Activated CD8-positive, alpha-beta T cell treated with anti-CD3 and anti-CD28 coated beads for 36 hours (primary cell): ENCODE measurements around the gene ADNP. TPM values are rescaled to one million over a fixed set of nuclear protein-coding genes. Genes with fewer than 3 reads are reported as not detected.

ENCODE experiments used
- ATAC-seq: fragments of 200-7000 bp; cut with Tn5 transposase; one replicate; pipeline ENCODE4 v1.10.0; 2021; ENCODE audit warnings: mild to moderate bottlenecking, moderate library complexity
- CTCF ChIA-PET: fragments of 350-600 bp; sonication (Branson Sonifier 250); formaldehyde crosslinking; loops from one replicate; lab custom pipeline; 2021; ENCODE audit warnings: antibody characterized with exemption; lab: Charles Lee
- POLR2A ChIA-PET: fragments of 350-600 bp; sonication (Branson Sonifier 250); formaldehyde crosslinking; loops from one replicate; lab custom pipeline; 2021; ENCODE audit warnings: antibody characterized with exemption; lab: Charles Lee
- DNase-seq: peaks from one replicate; pipeline ENCODE4 v3.0.0-alpha.2; 2020
- H3K27ac Mint-ChIP-seq: one replicate; pipeline ENCODE4 v1.8.0; 2021; ENCODE audit warnings: mild to moderate bottlenecking, mixed read lengths
- H3K27me3 Mint-ChIP-seq: one replicate; pipeline ENCODE4 v1.8.0; 2021; ENCODE audit warnings: mixed read lengths
- H3K36me3 Mint-ChIP-seq: one replicate; pipeline ENCODE4 v1.8.0; 2021; ENCODE audit warnings: low read depth, mixed read lengths
- H3K4me1 Mint-ChIP-seq: one replicate; pipeline ENCODE4 v1.8.0; 2021; ENCODE audit warnings: low read depth, mixed read lengths
- H3K4me3 Mint-ChIP-seq: one replicate; pipeline ENCODE4 v1.8.0; 2021; ENCODE audit warnings: mild to moderate bottlenecking, moderate library complexity, mixed read lengths
- H3K9me3 Mint-ChIP-seq: one replicate; pipeline ENCODE4 v1.8.0; 2021; ENCODE audit warnings: mixed read lengths
- intact Hi-C: fragments of 100-400 bp; cut with micrococcal nuclease; formaldehyde crosslinking; loops from one replicate; pipeline ENCODE4 v1.10.0; 2022
- total RNA-seq, 2 experiments: library from RNA; stranded (reverse); gene quantifications; one replicate each; pipeline ENCODE4 v1.2.3, GENCODE V29; 2021
- TF ChIP-seq, protein P1 (sequence below): fragments of 200-600 bp; IDR thresholded peaks from one replicate; pipeline ENCODE4 v1.8.0; 2022; ENCODE audit warnings: antibody characterized with exemption, mild to moderate bottlenecking

ADNP gene
- total RNA-seq, 2 experiments from 2014 or later, result 58.9 to 60.0 TPM

GRCh38 chr20:50859161-50859560, 72.1 kb downstream of the ADNP start:
- no peak for DNase-seq
- H3K9me3 Mint-ChIP-seq, result no peaks in the 10 kb centered on the region
- H3K4me3 Mint-ChIP-seq, result no peak overlapping the region
- H3K27ac Mint-ChIP-seq, result no peak overlapping the region
- H3K27me3 Mint-ChIP-seq, result no peaks in the 10 kb centered on the region
- intact Hi-C loops, result no loop called here
- TF ChIP-seq, protein P1, sequence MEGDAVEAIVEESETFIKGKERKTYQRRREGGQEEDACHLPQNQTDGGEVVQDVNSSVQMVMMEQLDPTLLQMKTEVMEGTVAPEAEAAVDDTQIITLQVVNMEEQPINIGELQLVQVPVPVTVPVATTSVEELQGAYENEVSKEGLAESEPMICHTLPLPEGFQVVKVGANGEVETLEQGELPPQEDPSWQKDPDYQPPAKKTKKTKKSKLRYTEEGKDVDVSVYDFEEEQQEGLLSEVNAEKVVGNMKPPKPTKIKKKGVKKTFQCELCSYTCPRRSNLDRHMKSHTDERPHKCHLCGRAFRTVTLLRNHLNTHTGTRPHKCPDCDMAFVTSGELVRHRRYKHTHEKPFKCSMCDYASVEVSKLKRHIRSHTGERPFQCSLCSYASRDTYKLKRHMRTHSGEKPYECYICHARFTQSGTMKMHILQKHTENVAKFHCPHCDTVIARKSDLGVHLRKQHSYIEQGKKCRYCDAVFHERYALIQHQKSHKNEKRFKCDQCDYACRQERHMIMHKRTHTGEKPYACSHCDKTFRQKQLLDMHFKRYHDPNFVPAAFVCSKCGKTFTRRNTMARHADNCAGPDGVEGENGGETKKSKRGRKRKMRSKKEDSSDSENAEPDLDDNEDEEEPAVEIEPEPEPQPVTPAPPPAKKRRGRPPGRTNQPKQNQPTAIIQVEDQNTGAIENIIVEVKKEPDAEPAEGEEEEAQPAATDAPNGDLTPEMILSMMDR, result no peak
- H3K4me1 Mint-ChIP-seq, result no peaks in the 10 kb centered on the region
- no peak for ATAC-seq
- POLR2A ChIA-PET, result no interaction called here
- H3K36me3 Mint-ChIP-seq, result no peaks in the 10 kb centered on the region
- CTCF ChIA-PET, result no interaction called here

GRCh38 chr20:50858525-50858924, 72.7 kb downstream of the ADNP start:
- DNase-seq, result no peak
- CTCF ChIA-PET, result interaction anchor here (0.7 kb wide), 1 partner anchor 64 kb away, joined by 3 read pairs; the partner anchor contains the start of gene BCAS4
- H3K4me1 Mint-ChIP-seq, result no peaks in the 10 kb centered on the region
- no peaks in the 10 kb centered on the region for H3K27me3 Mint-ChIP-seq
- no peak overlapping the region for H3K4me3 Mint-ChIP-seq
- no peak for ATAC-seq
- no peak overlapping the region for H3K27ac Mint-ChIP-seq
- POLR2A ChIA-PET, result no interaction called here
- intact Hi-C loops, result no loop called here
- no peaks in the 10 kb centered on the region for H3K36me3 Mint-ChIP-seq
- H3K9me3 Mint-ChIP-seq, result no peaks in the 10 kb centered on the region
- TF ChIP-seq, protein P1, result no peak

- H3K27me3 Mint-ChIP-seq, result no peaks in the 10 kb centered on the region
- no peak overlapping the region for H3K27ac Mint-ChIP-seq
- no peaks in the 10 kb centered on the region for H3K9me3 Mint-ChIP-seq
- TF ChIP-seq, protein P1, result no peak
- no peaks in the 10 kb centered on the region for H3K36me3 Mint-ChIP-seq
- ChIA-PET POLR2A (interaction anchor here (1.1 kb wide), 1 partner anchor 32 kb away, joined by 4 read pairs; no protein-coding TSS in a partner anchor), CTCF (no interaction called here)
- no peaks in the 10 kb centered on the region for H3K4me1 Mint-ChIP-seq
- ATAC-seq (no peak), DNase-seq (no peak)
- H3K4me3 Mint-ChIP-seq, result no peak overlapping the region
- intact Hi-C loops, result no loop called here
Measured at GRCh38 chr20:50857348-50857747, 73.9 kb downstream of the ADNP start.

GRCh38 chr20:50856475-50857041, 74.7 kb downstream of the ADNP start:
- TF ChIP-seq, protein P1, result no peak
- Mint-ChIP-seq H3K4me1 (peaks cover 4% of the 10 kb centered on the region), H3K4me3 (no peak overlapping the region), H3K36me3 (no peaks in the 10 kb centered on the region), H3K9me3 (no peaks in the 10 kb centered on the region), H3K27me3 (no peaks in the 10 kb centered on the region), H3K27ac (no peak overlapping the region)
- ChIA-PET POLR2A (interaction anchor here (0.6 kb wide), 1 partner anchor 41 kb away, joined by 3 read pairs; no protein-coding TSS in a partner anchor), CTCF (interaction anchor here (1.2 kb wide), 1 partner anchor 62 kb away, joined by 4 read pairs; the partner anchor contains the start of gene BCAS4)
- intact Hi-C loops, result no loop called here
- DNase-seq (no peak), ATAC-seq (no peak)
